Glutamatergic neuron (in vitro differentiated cells): ENCODE measurements around the gene SUN5. TPM values are rescaled to one million over a fixed set of nuclear protein-coding genes. Genes with fewer than 3 reads are reported as not detected.

Source experiments
- DNase-seq: peaks from one replicate; pipeline ENCODE4 v3.0.0; 2022
- H3K27ac Mint-ChIP-seq: one replicate; pipeline ENCODE4 v1.8.0; 2020; ENCODE audit warnings: mild to moderate bottlenecking, mixed read lengths, inconsistent platforms; ENCODE audit not compliant: unreplicated experiment
- H3K27me3 Mint-ChIP-seq: one replicate; pipeline ENCODE4 v1.8.0; 2020; ENCODE audit warnings: mild to moderate bottlenecking, moderate library complexity, mixed read lengths, inconsistent platforms; ENCODE audit not compliant: unreplicated experiment
- H3K36me3 Mint-ChIP-seq: one replicate; pipeline ENCODE4 v1.8.0; 2020; ENCODE audit warnings: mild to moderate bottlenecking, mixed read lengths, inconsistent platforms; ENCODE audit not compliant: unreplicated experiment
- H3K4me1 Mint-ChIP-seq: one replicate; pipeline ENCODE4 v1.8.0; 2020; ENCODE audit warnings: mild to moderate bottlenecking, low read depth, mixed read lengths, inconsistent platforms; ENCODE audit not compliant: unreplicated experiment
- H3K4me3 Mint-ChIP-seq: one replicate; pipeline ENCODE4 v1.8.0; 2020; ENCODE audit warnings: mild to moderate bottlenecking, mixed read lengths, inconsistent platforms; ENCODE audit not compliant: unreplicated experiment
- H3K9me3 Mint-ChIP-seq: one replicate; pipeline ENCODE4 v1.8.0; 2020; ENCODE audit warnings: mild to moderate bottlenecking, moderate library complexity, mixed read lengths, inconsistent platforms; ENCODE audit not compliant: unreplicated experiment
- CTCF ChIP-seq: fragments of 200-600 bp; sonication (generic); IDR thresholded peaks from one replicate; pipeline ENCODE4 v1.5.0; 2021; ENCODE audit not compliant: partially characterized antibody, unreplicated experiment
- total RNA-seq: library from RNA; stranded (reverse); fragmentation: NEBNext Ultra II Directional; extraction: Animal tissue kit (Norgen Biotek cat#: 25700); gene quantifications from one replicate; pipeline ENCODE4 v1.2.1, GENCODE V29; 2021; ENCODE audit not compliant: unreplicated experiment

Gene SUN5
- total RNA-seq, 1 donor from 2014 or later: not detected

GRCh38 chr20:33024243-33024560 is 20.0 kb upstream of the SUN5 start:
- Mint-ChIP-seq H3K27ac (no peak overlapping the region), H3K36me3 (no peaks in the 10 kb centered on the region), H3K4me3 (no peak overlapping the region), H3K9me3 (peaks cover 3% of the 10 kb centered on the region), H3K27me3 (peaks cover 6% of the 10 kb centered on the region), H3K4me1 (no peaks in the 10 kb centered on the region)
- no peak for TF ChIP-seq CTCF
- DNase-seq: no peak

GRCh38 chr20:33023439-33024242 is 19.4 kb upstream of the SUN5 start:
- no peaks in the 10 kb centered on the region for H3K36me3 Mint-ChIP-seq
- H3K4me3 Mint-ChIP-seq: no peak overlapping the region
- no peak for TF ChIP-seq CTCF
- no peaks in the 10 kb centered on the region for H3K4me1 Mint-ChIP-seq
- peaks cover 3% of the 10 kb centered on the region for H3K9me3 Mint-ChIP-seq
- no peak overlapping the region for H3K27ac Mint-ChIP-seq
- no peak for DNase-seq
- peaks cover 6% of the 10 kb centered on the region for H3K27me3 Mint-ChIP-seq

- Mint-ChIP-seq H3K27me3 (peaks cover 6% of the 10 kb centered on the region), H3K9me3 (peaks cover 3% of the 10 kb centered on the region), H3K27ac (no peak overlapping the region), H3K4me3 (no peak overlapping the region), H3K4me1 (no peaks in the 10 kb centered on the region), H3K36me3 (no peaks in the 10 kb centered on the region)
- DNase-seq: no peak
- TF ChIP-seq CTCF: no peak
These were observed 18.6 kb upstream of the SUN5 start for GRCh38 chr20:33022694-33023438.

- no peak for DNase-seq
- no peak for TF ChIP-seq CTCF
- Mint-ChIP-seq H3K9me3 (peaks cover 3% of the 10 kb centered on the region), H3K4me1 (no peaks in the 10 kb centered on the region), H3K27me3 (peaks cover 6% of the 10 kb centered on the region), H3K4me3 (no peak overlapping the region), H3K36me3 (no peaks in the 10 kb centered on the region), H3K27ac (no peak overlapping the region)
These were observed 18.1 kb upstream of the SUN5 start for GRCh38 chr20:33022289-33022688.

- H3K36me3 Mint-ChIP-seq: no peaks in the 10 kb centered on the region
- no peak overlapping the region for H3K4me3 Mint-ChIP-seq
- H3K27ac Mint-ChIP-seq: no peak overlapping the region
- H3K9me3 Mint-ChIP-seq: peaks cover 3% of the 10 kb centered on the region
- H3K27me3 Mint-ChIP-seq: peaks cover 6% of the 10 kb centered on the region
- no peak for DNase-seq
- H3K4me1 Mint-ChIP-seq: no peaks in the 10 kb centered on the region
- TF ChIP-seq CTCF: no peak
These were observed 17.6 kb upstream of the SUN5 start for GRCh38 chr20:33021879-33022278.
